Middle frontal gyrus (tissue), 1 donor: Measurements from ENCODE around the gene TRDMT1.
"Not testable (repeated sequence)": the region's sequence is repeated elsewhere in the genome, so short reads cannot be mapped to it uniquely, and the experiment has no call there.

Source experiments
- DNase-seq: peaks from one replicate; pipeline ENCODE4 v3.0.0-alpha.2; 2015; ENCODE audit warnings: low spot score; ENCODE audit errors: extremely low spot score

Gene TRDMT1

GRCh38 chr10:17134737-17135260, 66.7 kb downstream of the TRDMT1 start:
- DNase-seq, result no peak

- DNase-seq, result no peak
Observed at GRCh38 chr10:17134282-17134681, 67.2 kb downstream of the TRDMT1 start.

DNA sequence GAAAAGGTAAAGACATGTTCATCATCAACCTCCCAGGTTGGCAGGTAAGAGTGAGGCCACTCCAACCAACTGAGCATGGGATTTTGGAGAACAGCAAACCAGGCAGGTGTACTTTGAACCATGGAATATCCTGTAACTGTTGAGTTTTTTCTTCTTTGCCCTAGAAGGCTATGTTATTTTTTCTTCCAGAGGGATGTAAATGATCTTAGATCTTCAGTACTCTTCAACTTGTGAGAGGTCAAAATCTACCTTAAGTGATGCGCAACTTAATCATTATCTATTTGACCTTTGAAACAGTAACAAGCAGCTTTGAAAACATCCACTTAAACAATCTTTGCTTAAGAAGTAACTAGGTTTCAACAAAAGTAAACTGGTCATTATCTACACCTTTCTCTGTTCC, 71.7 kb downstream of the TRDMT1 start, which contains the start of gene CUBN:
Gene CUBN (minus strand): TSS at position 71 of the 400 bp plus-strand sequence. CDS start 46 bp downstream, at position 25.
- DNase-seq, result no peak

DNA sequence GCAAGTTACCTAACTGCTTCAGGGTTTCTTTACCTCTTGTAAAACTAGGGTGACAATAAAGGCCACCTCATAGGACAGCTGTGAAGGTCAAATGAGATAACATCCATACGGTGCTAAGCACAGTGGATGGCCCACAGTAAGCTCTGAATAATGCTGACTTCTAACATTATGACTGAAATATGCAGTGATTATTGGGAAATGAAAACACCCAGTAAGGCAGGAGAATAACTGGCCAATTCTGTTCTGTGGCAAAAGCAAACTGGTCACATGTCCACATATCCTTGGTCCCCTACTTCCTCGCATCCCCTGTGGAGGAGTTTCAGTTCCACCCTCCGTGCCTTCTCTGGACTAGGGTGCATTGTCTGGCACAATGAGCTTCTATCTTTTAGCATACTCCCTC, 73.2 kb downstream of the TRDMT1 start:
- DNase-seq, result no peak

GRCh38 chr10:17126327-17126726, 75.1 kb downstream of the TRDMT1 start:
- no peak for DNase-seq

DNA sequence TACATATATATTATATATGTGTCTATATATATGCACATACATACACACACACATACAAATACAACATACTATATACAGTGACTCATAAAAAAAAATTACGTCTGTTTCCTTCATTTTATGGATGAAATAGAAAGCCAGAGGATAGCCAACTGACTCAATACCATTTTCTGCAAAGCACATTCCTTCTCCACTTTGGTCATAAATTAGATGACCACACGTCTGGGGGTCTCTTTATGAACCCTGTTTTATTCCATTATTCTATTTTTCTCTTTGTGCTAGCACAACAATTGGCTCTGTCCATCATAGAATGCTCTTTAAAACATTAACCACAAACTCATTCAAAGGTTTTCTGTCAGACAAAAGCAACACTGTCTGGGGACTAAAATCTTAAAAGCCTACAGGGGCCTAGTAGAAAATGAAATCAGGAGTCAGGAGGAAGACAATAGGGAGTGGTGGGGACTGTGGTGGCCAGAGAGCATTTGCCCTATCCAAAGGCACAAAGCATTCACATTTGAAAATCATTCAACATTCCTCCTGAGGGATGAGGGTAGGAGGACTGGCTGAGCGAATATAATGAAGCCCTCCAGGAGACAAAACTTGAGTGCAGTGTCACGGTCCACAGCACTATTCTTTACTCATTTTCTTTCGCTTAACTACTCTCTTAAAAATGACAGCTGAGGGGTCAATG, 76.1 kb downstream of the TRDMT1 start:
- DNase-seq, result no peak

- no peak for DNase-seq
Observed at GRCh38 chr10:17123961-17124360, 77.5 kb downstream of the TRDMT1 start.

DNA sequence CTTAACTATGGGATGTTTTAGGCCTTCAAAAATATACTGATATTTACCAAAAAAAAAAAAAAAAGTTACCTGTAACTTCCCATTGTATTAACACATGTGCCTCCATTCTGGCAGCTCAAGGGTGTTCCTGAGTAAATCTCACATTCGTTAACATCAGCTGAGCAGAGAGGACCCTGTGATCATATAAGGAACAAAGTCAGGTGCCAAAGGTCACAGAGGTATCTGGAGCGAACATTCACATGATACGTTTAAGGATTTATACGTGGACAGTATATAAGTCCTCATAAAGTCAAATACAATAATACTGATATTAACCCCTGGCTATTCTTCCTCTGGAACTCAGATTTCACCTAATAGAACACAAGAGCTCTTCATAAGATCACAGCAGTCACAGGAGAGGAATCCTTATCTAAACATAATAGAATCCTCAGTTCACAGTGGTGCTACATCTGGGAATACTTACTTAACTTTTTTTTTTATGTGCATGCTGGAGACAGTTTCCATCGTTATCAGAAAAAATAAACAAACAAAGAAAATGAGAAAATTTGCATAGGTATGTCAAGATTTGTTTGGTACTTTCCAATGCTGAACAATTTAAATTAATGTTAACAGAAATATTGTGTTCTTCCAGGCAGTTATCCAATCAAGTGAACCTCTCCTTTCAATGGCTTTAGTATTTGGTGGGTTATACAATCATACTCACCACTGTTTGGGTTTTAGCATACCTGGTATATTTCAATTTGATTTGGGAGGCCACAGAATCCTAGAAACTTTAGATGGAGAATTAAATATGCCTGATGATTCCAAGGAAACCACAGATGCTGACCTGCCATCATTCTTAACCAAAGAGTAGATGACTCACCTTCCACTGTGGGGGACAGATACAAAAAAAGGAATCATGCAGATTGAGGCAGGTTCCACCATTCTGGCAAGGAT, 78.5 kb downstream of the TRDMT1 start:
- no peak for DNase-seq

DNA sequence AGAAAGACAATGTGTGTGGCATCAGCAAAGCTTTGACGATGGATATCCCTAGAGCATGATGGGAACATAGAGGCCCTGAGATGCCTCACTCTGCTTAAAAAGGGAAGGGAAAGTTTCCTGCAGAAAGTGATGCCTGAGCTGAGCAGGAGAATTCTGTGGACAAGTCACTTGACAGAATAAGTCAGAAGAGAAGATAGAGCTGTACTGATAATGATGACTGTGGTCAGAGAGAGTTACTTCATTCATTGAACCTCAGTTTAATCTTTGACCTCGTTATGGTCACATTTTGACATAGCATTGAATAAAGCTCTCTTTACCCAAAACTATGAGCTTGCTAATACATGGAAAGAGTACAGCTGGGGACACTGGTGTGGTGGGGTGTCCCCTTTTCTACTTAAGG, 79.4 kb downstream of the TRDMT1 start:
- DNase-seq, result no peak

DNA sequence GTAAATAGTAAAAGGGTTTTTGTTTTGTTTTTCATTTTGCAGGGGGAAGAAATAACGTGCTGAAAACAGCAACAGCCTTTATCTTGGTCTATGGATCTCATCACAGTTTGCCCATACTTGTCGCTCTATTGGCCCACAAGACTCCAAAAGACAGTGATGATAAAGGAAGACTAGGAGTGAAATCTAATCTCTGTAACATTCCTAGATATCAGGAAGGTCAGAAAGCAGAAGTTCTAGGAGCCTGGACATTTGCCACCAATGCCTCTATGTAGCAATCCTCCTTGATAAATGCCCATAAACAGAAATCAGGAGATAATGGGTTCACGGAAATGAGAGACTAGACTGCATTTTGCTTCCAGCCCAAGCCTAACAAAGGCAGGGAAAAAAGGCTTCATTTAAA, 80.8 kb downstream of the TRDMT1 start:
- DNase-seq, result no peak

DNA sequence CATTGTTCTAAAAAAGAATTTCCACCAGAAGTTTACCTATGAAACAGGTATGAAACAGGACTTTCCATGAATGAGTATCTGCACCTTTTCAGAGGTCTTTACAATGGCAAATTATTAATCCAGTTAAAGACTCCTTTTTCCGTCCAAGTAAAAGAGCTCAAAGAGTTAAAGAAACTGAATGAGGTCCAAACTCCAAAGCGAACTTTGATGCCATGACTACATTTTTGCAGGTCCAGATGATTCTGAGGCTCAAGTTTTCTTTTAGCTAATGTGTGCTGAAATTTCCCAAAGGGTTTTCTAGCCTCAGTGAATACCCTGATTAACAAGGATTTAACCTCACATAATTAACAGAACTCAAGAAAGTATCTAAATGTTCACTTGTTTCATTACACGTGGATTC, 81.6 kb downstream of the TRDMT1 start:
- no peak for DNase-seq

DNA sequence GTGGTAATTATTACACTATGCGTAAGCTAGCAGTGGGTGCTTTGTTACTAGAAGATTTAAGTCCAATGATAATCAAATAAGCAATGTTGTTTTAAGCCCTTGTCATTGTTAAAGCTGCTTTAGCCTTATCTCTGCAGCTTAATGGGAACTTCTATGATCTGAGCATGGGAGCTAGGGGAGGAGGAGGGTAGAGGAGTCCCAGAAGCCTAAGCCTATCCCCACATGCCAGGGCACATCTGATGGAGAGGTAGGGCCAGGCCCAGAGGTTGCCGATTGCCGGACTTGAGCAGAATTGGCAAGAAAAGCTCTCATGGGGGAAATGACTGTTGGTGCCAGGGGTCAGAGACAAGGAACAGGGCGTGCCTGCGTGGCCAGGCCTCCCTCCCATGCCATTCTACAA, 85.3 kb downstream of the TRDMT1 start:
- DNase-seq, result no peak

GRCh38 chr10:17115683-17116082, 85.8 kb downstream of the TRDMT1 start:
- DNase-seq, result no peak

- not testable (repeated sequence) for DNase-seq
Observed at GRCh38 chr10:17114878-17115444, 86.5 kb downstream of the TRDMT1 start.

GRCh38 chr10:17113889-17114540, 87.5 kb downstream of the TRDMT1 start:
- DNase-seq, result no peak

DNA sequence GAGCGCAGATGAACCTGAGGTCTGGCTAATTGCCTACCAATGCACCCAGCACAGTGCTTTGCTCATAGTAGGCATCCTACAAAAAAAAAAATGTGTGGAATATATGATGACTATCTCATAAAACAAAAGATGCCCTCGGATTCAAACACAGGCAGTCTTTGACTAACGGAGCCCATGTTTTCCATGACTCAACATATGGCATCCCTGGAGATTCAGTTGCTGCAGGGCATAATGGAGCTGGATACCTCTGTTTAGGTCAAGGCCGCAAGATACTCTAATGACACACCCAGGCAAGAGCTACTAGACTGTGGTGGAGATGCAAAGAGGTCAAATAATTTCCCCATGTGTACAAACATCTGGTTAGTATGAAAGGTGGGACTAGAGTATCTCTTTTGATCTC, 88.1 kb downstream of the TRDMT1 start:
- DNase-seq, result no peak

DNA sequence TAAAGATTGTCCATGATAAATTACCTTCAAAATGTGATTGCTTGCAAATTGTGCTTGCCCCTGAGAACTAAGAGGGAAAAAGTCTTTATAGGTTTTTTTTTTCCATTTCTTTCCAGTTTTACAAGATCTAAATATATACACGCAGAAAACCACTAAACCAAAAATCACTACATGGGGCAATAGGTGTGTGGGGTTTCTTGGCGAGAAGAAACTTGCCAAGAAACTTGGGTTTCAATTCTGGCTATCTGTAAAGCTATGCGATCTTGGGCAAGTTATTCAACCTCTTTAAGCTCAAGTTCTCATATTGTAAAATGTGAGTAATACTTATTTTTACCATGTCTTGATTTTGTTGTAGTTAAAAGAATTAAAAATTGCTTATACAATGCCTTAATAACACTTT, 88.9 kb downstream of the TRDMT1 start:
- DNase-seq, result no peak

DNA sequence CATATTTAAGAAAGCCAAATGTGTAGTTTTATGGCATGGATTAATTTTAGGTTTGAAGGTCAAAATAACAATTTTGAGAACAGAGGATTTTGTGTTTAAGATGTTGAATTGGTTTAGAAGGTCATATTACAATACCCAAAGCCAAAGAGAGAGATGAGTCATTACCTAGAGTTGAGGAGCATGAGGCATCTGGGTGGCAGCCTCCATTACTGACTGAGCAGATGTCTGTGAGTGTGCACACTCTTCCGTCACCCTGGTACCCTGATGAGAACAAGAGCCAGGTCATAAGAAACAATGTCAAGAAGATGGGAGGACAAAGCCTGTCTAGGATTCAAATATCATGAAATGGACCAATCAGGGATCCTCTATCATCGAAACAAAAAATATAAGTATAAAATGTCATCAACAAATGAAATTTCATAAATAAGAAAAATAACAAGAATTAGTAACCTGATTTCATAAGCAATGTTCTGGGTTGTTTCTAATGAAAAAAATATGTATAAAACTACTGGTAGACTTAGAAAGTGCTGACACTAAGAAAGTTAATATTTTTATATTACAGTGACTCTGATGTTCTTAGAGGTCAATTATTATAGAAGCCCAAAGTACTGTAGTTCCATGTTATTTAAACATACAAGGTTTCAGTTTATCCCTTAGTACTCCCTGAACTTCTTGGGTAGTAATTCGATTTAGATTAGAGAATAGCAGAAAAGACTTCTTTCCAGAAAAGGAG, 91.8 kb downstream of the TRDMT1 start:
- no peak for DNase-seq

GRCh38 chr10:17109046-17109445, 92.4 kb downstream of the TRDMT1 start:
- DNase-seq, result no peak

- no peak for DNase-seq
Observed at GRCh38 chr10:17106991-17107390, 94.5 kb downstream of the TRDMT1 start.

DNA sequence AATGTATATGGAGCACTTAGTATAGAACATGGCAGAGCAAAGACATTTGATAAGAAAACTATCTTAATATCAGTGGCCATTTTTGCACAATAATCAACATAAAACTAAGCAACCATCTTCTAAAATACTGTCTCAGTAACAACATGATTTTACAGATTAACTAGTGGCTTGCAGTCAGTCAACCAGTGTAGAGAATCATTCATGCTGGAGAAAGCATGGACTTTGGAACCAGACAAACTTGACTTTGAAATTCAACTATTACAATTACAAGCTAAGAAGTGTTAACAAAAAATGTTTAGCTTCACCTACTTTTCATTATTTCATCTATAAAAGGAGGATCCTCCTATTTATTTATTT, 99.6 kb downstream of the TRDMT1 start:
- DNase-seq, result no peak
